ENCODE data around the gene KRT76.

The KRT76 gene

DNA sequence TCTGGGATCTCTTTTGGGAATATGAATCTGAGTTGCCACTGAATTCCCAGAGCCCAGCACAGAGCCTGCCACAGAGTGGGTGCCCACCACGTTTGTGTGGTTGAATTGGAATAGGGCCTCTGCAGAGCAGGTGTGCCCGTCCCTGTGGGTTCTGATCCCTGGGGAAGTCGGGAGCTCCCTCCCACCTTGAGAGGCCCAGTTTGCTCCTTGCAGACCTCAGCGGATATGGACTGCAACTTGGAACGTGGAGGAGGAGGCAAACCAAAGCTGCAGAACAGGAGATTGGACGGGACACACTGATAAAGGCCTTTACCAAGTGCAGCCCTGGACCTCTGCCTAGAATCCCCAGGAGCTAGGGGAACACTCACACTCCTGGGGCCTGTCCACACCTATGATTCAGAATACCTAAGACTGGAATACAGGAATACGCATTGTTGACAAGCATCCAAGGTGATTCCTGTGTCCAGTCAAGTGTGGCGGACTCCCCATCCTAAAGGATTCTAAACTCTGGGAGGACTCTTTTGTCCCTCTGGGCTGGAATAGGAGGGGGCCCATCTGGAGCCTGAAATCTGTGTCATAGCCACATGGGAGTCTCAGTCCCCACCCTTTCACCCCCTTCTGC lies 2.4 kb downstream of the KRT76 start:
- TF ChIP-seq EZH2 (IDR thresholded peaks at IDR 0.05; ENCODE audit: borderline replicate concordance, low read depth, low read length, severe bottlenecking): no peak
- TF ChIP-seq, protein P1, sequence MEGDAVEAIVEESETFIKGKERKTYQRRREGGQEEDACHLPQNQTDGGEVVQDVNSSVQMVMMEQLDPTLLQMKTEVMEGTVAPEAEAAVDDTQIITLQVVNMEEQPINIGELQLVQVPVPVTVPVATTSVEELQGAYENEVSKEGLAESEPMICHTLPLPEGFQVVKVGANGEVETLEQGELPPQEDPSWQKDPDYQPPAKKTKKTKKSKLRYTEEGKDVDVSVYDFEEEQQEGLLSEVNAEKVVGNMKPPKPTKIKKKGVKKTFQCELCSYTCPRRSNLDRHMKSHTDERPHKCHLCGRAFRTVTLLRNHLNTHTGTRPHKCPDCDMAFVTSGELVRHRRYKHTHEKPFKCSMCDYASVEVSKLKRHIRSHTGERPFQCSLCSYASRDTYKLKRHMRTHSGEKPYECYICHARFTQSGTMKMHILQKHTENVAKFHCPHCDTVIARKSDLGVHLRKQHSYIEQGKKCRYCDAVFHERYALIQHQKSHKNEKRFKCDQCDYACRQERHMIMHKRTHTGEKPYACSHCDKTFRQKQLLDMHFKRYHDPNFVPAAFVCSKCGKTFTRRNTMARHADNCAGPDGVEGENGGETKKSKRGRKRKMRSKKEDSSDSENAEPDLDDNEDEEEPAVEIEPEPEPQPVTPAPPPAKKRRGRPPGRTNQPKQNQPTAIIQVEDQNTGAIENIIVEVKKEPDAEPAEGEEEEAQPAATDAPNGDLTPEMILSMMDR (IDR thresholded peaks at IDR 0.05; ENCODE audit: borderline replicate concordance, extremely low read depth, low read length, poor library complexity, severe bottlenecking): no peak
- no peak for DNase-seq
- H4K20me1 ChIP-seq (ENCODE audit: insufficient read depth, low read length): 0 out of 2 replicates have a peak, but pooled peaks cover 2% of the 10 kb centered on the region
- H2AFZ ChIP-seq (ENCODE audit: low read depth, low read length): no peak overlapping the region
- no peak for ATAC-seq (ENCODE audit: insufficient read depth, low read depth)
- no peaks in the 10 kb centered on the region for H3K9me3 ChIP-seq (ENCODE audit: insufficient read depth, low read length, severe bottlenecking)
- H3K9ac ChIP-seq (ENCODE audit: low read depth, low read length): no peak overlapping the region
- H3K4me3 ChIP-seq (ENCODE audit: low read depth in 1 of 2, low read length in 2 of 2): no peak overlapping the region
- no peak overlapping the region for H3K27ac ChIP-seq (ENCODE audit: low read length)
- no peaks in the 10 kb centered on the region for H3K79me2 ChIP-seq (ENCODE audit: insufficient read depth, low read length)
- no peaks in the 10 kb centered on the region for H3K36me3 ChIP-seq (ENCODE audit: insufficient read depth, low read length)
- no peak overlapping the region for H3K4me2 ChIP-seq (ENCODE audit: insufficient read depth, low read length)
- H3K4me1 ChIP-seq (ENCODE audit: insufficient read depth, low read length): no peaks in the 10 kb centered on the region
- H3K27me3 ChIP-seq (ENCODE audit: insufficient read depth, low read length, poor library complexity): peaks cover 20% of the 10 kb centered on the region

DNA sequence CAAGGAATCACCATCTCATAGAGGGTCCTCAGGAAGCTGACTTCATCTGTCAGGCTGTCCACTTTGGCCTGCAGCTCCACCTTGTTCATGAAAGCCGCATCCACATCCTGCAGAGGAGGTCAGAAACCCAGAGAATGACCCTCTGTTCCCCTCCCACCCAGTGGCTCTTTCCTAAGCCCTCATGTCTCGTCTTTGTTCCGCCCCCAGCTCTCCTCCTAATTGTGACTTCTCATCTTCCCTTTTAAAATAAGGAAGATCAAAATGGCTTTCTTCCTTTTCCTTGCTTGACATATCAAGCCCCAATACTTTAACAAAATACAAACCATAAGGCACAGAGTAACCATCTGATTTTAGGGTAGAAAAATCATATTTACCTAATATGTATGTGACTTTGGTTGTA lies 4.4 kb downstream of the KRT76 start:
- H3K9ac ChIP-seq (ENCODE audit: low read depth, low read length): no peak overlapping the region
- no peak for ATAC-seq (ENCODE audit: insufficient read depth, low read depth)
- H3K79me2 ChIP-seq (ENCODE audit: insufficient read depth, low read length): no peaks in the 10 kb centered on the region
- TF ChIP-seq, protein P1 (IDR thresholded peaks at IDR 0.05; ENCODE audit: borderline replicate concordance, extremely low read depth, low read length, poor library complexity, severe bottlenecking): no peak
- no peak for TF ChIP-seq EZH2 (IDR thresholded peaks at IDR 0.05; ENCODE audit: borderline replicate concordance, low read depth, low read length, severe bottlenecking)
- no peaks in the 10 kb centered on the region for H3K4me1 ChIP-seq (ENCODE audit: insufficient read depth, low read length)
- H3K4me3 ChIP-seq (ENCODE audit: low read depth in 1 of 2, low read length in 2 of 2): no peak overlapping the region
- H3K27ac ChIP-seq (ENCODE audit: low read length): no peak overlapping the region
- H3K36me3 ChIP-seq (ENCODE audit: insufficient read depth, low read length): no peaks in the 10 kb centered on the region
- 0 out of 2 replicates have a peak, but pooled peaks cover 2% of the 10 kb centered on the region for H4K20me1 ChIP-seq (ENCODE audit: insufficient read depth, low read length)
- DNase-seq: no peak
- no peak overlapping the region for H2AFZ ChIP-seq (ENCODE audit: low read depth, low read length)
- no peak overlapping the region for H3K4me2 ChIP-seq (ENCODE audit: insufficient read depth, low read length)
- peaks cover 24% of the 10 kb centered on the region for H3K27me3 ChIP-seq (ENCODE audit: insufficient read depth, low read length, poor library complexity)
- no peaks in the 10 kb centered on the region for H3K9me3 ChIP-seq (ENCODE audit: insufficient read depth, low read length, severe bottlenecking)

DNA sequence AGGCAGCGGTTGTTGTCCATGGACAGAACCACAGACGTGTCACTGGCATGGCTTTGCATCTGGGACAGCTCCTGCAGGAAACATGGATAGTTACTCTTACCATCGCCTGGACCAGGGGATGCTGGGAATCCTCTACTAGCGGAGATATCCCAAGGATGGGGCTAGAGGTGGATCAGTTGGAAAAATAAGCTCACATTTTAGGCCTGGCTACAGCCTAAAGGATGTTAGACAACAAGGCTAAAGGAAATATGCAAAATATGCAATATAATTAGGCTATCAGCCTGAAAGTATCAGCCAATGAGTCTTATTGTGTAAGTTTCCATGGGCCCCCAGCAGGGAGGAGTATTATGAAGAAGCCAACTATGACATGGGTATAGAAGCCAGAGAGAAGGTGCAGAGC lies 5.0 kb downstream of the KRT76 start:
- no peak for DNase-seq
- no peaks in the 10 kb centered on the region for H3K36me3 ChIP-seq (ENCODE audit: insufficient read depth, low read length)
- H3K4me1 ChIP-seq (ENCODE audit: insufficient read depth, low read length): no peaks in the 10 kb centered on the region
- peaks cover 24% of the 10 kb centered on the region for H3K27me3 ChIP-seq (ENCODE audit: insufficient read depth, low read length, poor library complexity)
- H3K9ac ChIP-seq (ENCODE audit: low read depth, low read length): no peak overlapping the region
- no peak for ATAC-seq (ENCODE audit: insufficient read depth, low read depth)
- TF ChIP-seq, protein P1 (IDR thresholded peaks at IDR 0.05; ENCODE audit: borderline replicate concordance, extremely low read depth, low read length, poor library complexity, severe bottlenecking): no peak
- H3K9me3 ChIP-seq (ENCODE audit: insufficient read depth, low read length, severe bottlenecking): no peaks in the 10 kb centered on the region
- no peaks in the 10 kb centered on the region for H3K79me2 ChIP-seq (ENCODE audit: insufficient read depth, low read length)
- no peak overlapping the region for H2AFZ ChIP-seq (ENCODE audit: low read depth, low read length)
- no peak overlapping the region for H3K27ac ChIP-seq (ENCODE audit: low read length)
- H3K4me3 ChIP-seq (ENCODE audit: low read depth in 1 of 2, low read length in 2 of 2): no peak overlapping the region
- H3K4me2 ChIP-seq (ENCODE audit: insufficient read depth, low read length): no peak overlapping the region
- H4K20me1 ChIP-seq (ENCODE audit: insufficient read depth, low read length): 0 out of 2 replicates have a peak, but pooled peaks cover 2% of the 10 kb centered on the region

Measured in DND-41 (cell line).